Measurements from ENCODE around the gene FMN2. TPM values are rescaled to one million over a fixed set of nuclear protein-coding genes. Genes with fewer than 3 reads are reported as not detected.
A peak's percentile ranks its signal among the peaks of the same experiment; 100 is the strongest.

FMN2 gene
- total RNA-seq, 1 donor from 2014 or later: 1.1 TPM

DNA sequence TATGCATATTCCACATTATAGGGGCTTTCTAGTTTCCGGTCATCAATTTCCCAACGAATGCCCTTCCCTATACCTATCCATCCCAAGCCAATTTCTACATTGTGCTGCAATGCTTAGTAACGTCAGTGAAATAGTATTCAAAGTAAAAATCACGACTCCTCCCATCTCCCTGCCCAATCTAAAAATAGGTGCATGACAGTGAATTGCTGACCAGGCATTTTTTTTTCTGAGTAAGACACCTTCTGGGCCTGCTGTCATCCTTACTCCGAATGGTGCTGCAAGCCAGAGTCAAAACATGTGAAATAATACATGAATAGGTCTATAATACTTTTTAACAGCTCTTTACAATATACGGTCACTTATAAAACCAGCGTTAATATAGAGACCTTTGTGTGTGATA is 400.1 kb downstream of the FMN2 start:
- intact Hi-C loops (cut with DNase I): no loop called here
- H3K9me3 ChIP-seq: no peaks in the 10 kb centered on the region
- TF ChIP-seq, protein P1, sequence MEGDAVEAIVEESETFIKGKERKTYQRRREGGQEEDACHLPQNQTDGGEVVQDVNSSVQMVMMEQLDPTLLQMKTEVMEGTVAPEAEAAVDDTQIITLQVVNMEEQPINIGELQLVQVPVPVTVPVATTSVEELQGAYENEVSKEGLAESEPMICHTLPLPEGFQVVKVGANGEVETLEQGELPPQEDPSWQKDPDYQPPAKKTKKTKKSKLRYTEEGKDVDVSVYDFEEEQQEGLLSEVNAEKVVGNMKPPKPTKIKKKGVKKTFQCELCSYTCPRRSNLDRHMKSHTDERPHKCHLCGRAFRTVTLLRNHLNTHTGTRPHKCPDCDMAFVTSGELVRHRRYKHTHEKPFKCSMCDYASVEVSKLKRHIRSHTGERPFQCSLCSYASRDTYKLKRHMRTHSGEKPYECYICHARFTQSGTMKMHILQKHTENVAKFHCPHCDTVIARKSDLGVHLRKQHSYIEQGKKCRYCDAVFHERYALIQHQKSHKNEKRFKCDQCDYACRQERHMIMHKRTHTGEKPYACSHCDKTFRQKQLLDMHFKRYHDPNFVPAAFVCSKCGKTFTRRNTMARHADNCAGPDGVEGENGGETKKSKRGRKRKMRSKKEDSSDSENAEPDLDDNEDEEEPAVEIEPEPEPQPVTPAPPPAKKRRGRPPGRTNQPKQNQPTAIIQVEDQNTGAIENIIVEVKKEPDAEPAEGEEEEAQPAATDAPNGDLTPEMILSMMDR (IDR thresholded peaks at IDR 0.05): no peak
- H3K27me3 ChIP-seq (ENCODE audit: low read depth): no peaks in the 10 kb centered on the region
- DNase-seq: no peak
- no peaks in the 10 kb centered on the region for H3K4me1 ChIP-seq
- no peak overlapping the region for H3K27ac ChIP-seq
- H3K4me3 ChIP-seq: no peak overlapping the region
- no peak for ATAC-seq
- H3K36me3 ChIP-seq: no peaks in the 10 kb centered on the region

DNA sequence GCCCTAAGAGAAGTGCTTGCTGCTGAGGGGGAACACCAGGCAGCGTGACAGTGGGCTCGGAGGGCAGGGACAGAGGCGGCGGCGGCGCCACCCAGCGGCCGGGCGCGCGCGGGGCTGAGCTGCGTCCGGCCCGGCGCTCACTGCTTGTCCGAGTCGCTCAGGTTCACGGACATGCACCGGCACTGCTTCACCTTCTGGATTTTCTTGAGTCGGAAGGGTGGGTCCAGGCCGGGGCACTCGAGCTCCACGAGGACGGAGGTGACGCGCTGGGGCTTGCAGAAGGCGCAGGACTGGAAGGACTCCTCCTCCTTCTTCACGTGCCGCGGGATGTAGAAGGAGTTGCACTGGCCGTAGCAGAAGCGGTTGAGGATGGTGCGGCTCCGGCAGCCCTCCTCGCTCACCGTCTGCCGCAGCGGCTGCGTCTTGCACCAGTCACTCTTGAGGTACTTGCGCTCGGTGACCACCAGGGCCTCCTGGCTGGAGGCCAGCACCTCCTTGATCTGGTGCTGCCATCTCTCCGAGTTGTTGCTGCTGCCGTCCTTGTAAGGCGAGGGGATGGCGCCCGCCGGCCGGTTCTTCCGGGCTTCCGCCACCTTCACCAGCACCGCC is 401.3 kb downstream of the FMN2 start:
- H3K27me3 ChIP-seq (ENCODE audit: low read depth): no peaks in the 10 kb centered on the region
- H3K36me3 ChIP-seq: no peaks in the 10 kb centered on the region
- H3K9me3 ChIP-seq: no peaks in the 10 kb centered on the region
- TF ChIP-seq, protein P1 (IDR thresholded peaks at IDR 0.05): no peak
- H3K4me3 ChIP-seq: peak overlapping the region; percentile 14
- H3K27ac ChIP-seq: no peak overlapping the region
- peak; percentile 54 for DNase-seq
- H3K4me1 ChIP-seq: no peaks in the 10 kb centered on the region
- intact Hi-C loops (cut with DNase I): no loop called here
- ATAC-seq: peak; percentile 36 to 53

DNA sequence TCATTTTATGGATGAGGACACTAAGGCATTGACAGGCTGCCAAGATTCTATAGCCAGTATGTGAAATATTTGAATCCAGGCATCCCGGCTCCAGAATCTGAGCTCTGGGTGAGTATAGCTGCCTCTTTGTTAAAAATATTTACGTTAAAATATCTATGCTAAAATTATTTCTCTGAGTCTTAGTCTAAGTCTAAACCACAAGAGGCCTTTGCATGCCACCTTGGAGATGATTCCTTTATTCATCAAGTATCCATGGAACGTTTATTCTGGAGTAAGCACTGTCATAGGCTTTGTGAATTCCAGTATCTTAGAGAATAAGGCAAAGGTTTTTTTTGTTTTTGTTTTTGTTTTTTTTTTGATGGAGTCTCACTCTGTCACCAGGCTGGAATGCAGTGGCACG is 403.9 kb downstream of the FMN2 start:
- no peaks in the 10 kb centered on the region for H3K4me1 ChIP-seq
- no peaks in the 10 kb centered on the region for H3K9me3 ChIP-seq
- no peak overlapping the region for H3K4me3 ChIP-seq
- no peaks in the 10 kb centered on the region for H3K36me3 ChIP-seq
- TF ChIP-seq, protein P1 (IDR thresholded peaks at IDR 0.05): no peak
- H3K27me3 ChIP-seq (ENCODE audit: low read depth): no peaks in the 10 kb centered on the region
- intact Hi-C loops (cut with DNase I): no loop called here
- no peak overlapping the region for H3K27ac ChIP-seq
- DNase-seq: no peak
- no peak for ATAC-seq

DNA sequence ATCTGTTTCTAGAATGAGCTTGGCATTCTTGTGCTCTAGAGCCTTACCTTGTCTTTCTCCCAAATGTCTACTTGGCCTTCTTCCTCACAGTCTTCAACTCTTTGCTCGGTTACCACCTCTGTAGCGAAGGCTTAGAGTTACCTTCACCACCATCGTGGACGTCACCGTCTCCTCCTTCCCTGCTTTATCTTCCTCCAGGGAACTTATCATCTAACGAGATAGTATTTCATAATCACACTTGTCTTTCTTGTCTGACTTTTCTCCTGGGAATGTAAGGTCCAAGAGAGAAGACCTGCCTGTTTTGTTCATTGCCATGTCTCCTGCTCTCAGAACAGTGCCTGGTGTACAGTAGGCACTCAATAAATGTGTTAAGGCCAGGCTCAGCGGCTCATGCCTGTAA is 404.7 kb downstream of the FMN2 start:
- ATAC-seq (no peak), DNase-seq (no peak)
- Histone ChIP-seq H3K27me3 (ENCODE audit: low read depth) (no peaks in the 10 kb centered on the region), H3K4me3 (no peak overlapping the region), H3K27ac (no peak overlapping the region), H3K4me1 (no peaks in the 10 kb centered on the region), H3K36me3 (no peaks in the 10 kb centered on the region), H3K9me3 (no peaks in the 10 kb centered on the region)
- intact Hi-C loops (cut with DNase I): no loop called here
- TF ChIP-seq, protein P1 (IDR thresholded peaks at IDR 0.05): no peak

DNA sequence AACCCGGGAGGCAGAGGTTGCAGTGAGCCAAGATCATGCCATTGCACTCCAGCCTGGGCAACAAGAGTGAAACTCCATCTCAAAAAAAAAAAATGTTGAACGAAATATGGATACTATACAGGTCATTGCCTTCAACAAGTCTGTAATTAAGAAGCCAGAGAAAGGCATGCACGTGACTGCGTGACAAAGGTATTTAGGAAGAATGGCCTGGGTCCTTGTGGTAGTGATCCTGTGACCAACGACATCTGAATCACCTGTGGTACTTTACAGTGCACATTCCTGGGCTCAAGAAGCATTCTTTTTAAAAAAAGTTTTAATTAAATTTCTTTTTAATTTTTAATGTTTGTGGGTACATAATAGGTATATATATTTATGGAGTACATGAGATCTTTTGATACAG is 405.3 kb downstream of the FMN2 start:
- no peak for ATAC-seq
- TF ChIP-seq, protein P1 (IDR thresholded peaks at IDR 0.05): no peak
- H3K4me1 ChIP-seq: no peaks in the 10 kb centered on the region

More for the DNA sequence above, 405.3 kb downstream of the FMN2 start:
- no peaks in the 10 kb centered on the region for H3K9me3 ChIP-seq
- DNase-seq: no peak
- H3K36me3 ChIP-seq: no peaks in the 10 kb centered on the region
- H3K4me3 ChIP-seq: no peak overlapping the region
- H3K27me3 ChIP-seq (ENCODE audit: low read depth): no peaks in the 10 kb centered on the region
- no peak overlapping the region for H3K27ac ChIP-seq
- intact Hi-C loops (cut with DNase I): no loop called here

All from lower lobe of right lung (tissue), 2 donors.